ENCODE results near the gene SEC24C.

DNA sequence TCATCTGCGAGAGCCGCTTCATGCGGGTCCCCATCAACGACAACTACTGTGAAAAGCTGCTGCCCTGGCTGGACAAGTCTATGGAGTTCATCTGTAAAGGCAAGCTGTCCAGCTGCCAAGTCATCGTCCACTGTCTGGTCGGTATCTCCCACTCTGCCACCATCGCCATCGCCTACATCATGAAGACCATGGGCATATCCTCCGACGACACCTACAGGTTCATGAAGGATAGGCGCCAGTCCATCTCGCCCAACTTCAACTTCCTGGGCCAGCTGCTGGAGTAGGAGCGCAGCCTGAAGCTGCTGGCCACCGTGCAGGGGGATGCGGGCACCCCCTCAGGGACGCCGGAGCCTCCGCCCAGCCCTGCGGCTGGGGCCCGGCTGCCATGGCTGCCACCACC is 11.7 kb upstream of the SEC24C start:
- TF ChIP-seq, protein P1, sequence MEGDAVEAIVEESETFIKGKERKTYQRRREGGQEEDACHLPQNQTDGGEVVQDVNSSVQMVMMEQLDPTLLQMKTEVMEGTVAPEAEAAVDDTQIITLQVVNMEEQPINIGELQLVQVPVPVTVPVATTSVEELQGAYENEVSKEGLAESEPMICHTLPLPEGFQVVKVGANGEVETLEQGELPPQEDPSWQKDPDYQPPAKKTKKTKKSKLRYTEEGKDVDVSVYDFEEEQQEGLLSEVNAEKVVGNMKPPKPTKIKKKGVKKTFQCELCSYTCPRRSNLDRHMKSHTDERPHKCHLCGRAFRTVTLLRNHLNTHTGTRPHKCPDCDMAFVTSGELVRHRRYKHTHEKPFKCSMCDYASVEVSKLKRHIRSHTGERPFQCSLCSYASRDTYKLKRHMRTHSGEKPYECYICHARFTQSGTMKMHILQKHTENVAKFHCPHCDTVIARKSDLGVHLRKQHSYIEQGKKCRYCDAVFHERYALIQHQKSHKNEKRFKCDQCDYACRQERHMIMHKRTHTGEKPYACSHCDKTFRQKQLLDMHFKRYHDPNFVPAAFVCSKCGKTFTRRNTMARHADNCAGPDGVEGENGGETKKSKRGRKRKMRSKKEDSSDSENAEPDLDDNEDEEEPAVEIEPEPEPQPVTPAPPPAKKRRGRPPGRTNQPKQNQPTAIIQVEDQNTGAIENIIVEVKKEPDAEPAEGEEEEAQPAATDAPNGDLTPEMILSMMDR (IDR thresholded peaks at IDR 0.05; ENCODE audit: low read depth, low read length), result no peak
- no peak for TF ChIP-seq EZH2phosphoT487 (IDR thresholded peaks at IDR 0.05; ENCODE audit: low read depth)
